Measurements from ENCODE around the gene KBTBD2. TPM values are rescaled to one million over a fixed set of nuclear protein-coding genes. Genes with fewer than 3 reads are reported as not detected.

Gene KBTBD2
- polyA plus RNA-seq, 2 of the 4 experiments (the other 2 are of a cell fraction): 24.2 to 43.0 TPM

GRCh38 chr7:32890793-32891042 is 842 bp downstream of the KBTBD2 start:
- Histone ChIP-seq H3K9me3 (no peaks in the 10 kb centered on the region), H3K4me3 (peak overlapping the region; percentile 80), H3K4me2 (peak overlapping the region; percentile 73), H3K27ac (peak overlapping the region; percentile 97 to 99), H3K4me1 (peaks cover 40% of the 10 kb centered on the region)
- POLR2A ChIA-PET: interaction anchor here (0.6 to 3.6 kb wide), 4 partner anchors 10 to 67 kb away, joined by 3 to 18 read pairs (median 5); partner anchors contain the start of gene FKBP9
- no peak for FAIRE-seq
- ATAC-seq: no peak
- CTCF ChIA-PET: interaction anchor here (0.8 to 1.5 kb wide), 4 partner anchors 16 to 182 kb away, joined by 3 to 4 read pairs (median 4); no protein-coding TSS in a partner anchor
- 1% methylated on average over 8 of the region's 8 CpGs for WGBS (ENCODE audit: missing lambda C conversion rate)
- DNase-seq (ENCODE audit: low read depth in 1 of 2, low spot score in 1 of 2): no peak
- TF ChIP-seq HOXB13 (CRISPR knock-in tag; IDR thresholded peaks at IDR 0.05; ENCODE audit: low read depth) (no peak), CTCF (IDR thresholded peaks at IDR 0.05) (no peak), REST (IDR thresholded peaks at IDR 0.05) (0 out of 2 replicates have a peak, but pooled peaks have one; percentile 18), ATOH8 (CRISPR knock-in tag; IDR thresholded peaks at IDR 0.05; ENCODE audit: low read depth) (no peak)

- ChIA-PET CTCF (interaction anchor here (0.8 to 1.5 kb wide), 6 partner anchors 13 to 183 kb away, joined by 3 to 4 read pairs (median 4); no protein-coding TSS in a partner anchor), POLR2A (interaction anchor here (0.6 to 3.6 kb wide), 2 partner anchors 9 to 67 kb away, joined by 6 to 18 read pairs; partner anchors contain the start of gene FKBP9)
- peak overlapping the region; percentile 80 for H3K4me3 ChIP-seq
- FAIRE-seq: no peak
- ATAC-seq: peak; percentile 18 to 35; a peak in 3 of 6 replicates
- H3K4me2 ChIP-seq: peak overlapping the region; percentile 73
- TF ChIP-seq ATOH8 (CRISPR knock-in tag; IDR thresholded peaks at IDR 0.05; ENCODE audit: low read depth) (no peak), CHD4 (IDR thresholded peaks at IDR 0.05; ENCODE audit: borderline replicate concordance) (no peak), USF2 (IDR thresholded peaks at IDR 0.05) (peak; percentile 87), BHLHE40 (IDR thresholded peaks at IDR 0.05; ENCODE audit: low read depth, low read length) (no peak), FOSB (CRISPR knock-in tag; IDR thresholded peaks at IDR 0.05) (0 out of 2 replicates have a peak, but pooled peaks have one; percentile 42), KDM5A (IDR thresholded peaks at IDR 0.05) (no peak)
- peaks cover 40% of the 10 kb centered on the region for H3K4me1 ChIP-seq
- DNase-seq (ENCODE audit: low read depth in 1 of 2, low spot score in 1 of 2): peak in 1 of 2 experiments; percentile 60
- 2% methylated on average over 16 of the region's 16 CpGs for WGBS (ENCODE audit: missing lambda C conversion rate)
- H3K9me3 ChIP-seq: no peaks in the 10 kb centered on the region
- H3K27ac ChIP-seq: peak overlapping the region; percentile 97 to 99
These were observed 1.4 kb downstream of the KBTBD2 start for GRCh38 chr7:32890010-32890792.

- ATAC-seq: no peak
- CTCF ChIA-PET: no interaction called here
- no peak for DNase-seq (ENCODE audit: low read depth in 1 of 2, low spot score in 1 of 2)
- POLR2A ChIA-PET: no interaction called here
- peaks cover 46% of the 10 kb centered on the region for H3K4me1 ChIP-seq
- WGBS (ENCODE audit: missing lambda C conversion rate): 89% methylated on average over 6 of the region's 6 CpGs
- H3K4me3 ChIP-seq: no peak overlapping the region
- peak overlapping the region; percentile 29 for H3K4me2 ChIP-seq
- no peaks in the 10 kb centered on the region for H3K9me3 ChIP-seq
- H3K27ac ChIP-seq: no peak overlapping the region
- FAIRE-seq: no peak
- TF ChIP-seq RNF2 (IDR thresholded peaks at IDR 0.05; ENCODE audit: borderline replicate concordance, low read depth) (no peak), HEYL (CRISPR knock-in tag; IDR thresholded peaks at IDR 0.05) (no peak), REST (IDR thresholded peaks at IDR 0.05) (no peak), HOXB5 (CRISPR knock-in tag; IDR thresholded peaks at IDR 0.05) (no peak), JUN (IDR thresholded peaks at IDR 0.05) (no peak), NPAS2 (CRISPR knock-in tag; IDR thresholded peaks at IDR 0.05; ENCODE audit: borderline replicate concordance) (no peak), EP300 (IDR thresholded peaks at IDR 0.05) (no peak), KDM1A (IDR thresholded peaks at IDR 0.05; ENCODE audit: low read depth) (no peak), RAD21 (conservative IDR thresholded peaks at IDR 0.05 in 1 of 2, IDR thresholded peaks at IDR 0.05 in 1 of 2) (no peak), HOXB13 (CRISPR knock-in tag; IDR thresholded peaks at IDR 0.05; ENCODE audit: low read depth) (no peak), RCOR1 (IDR thresholded peaks at IDR 0.05; ENCODE audit: low read depth, low read length) (no peak), FOSB (CRISPR knock-in tag; IDR thresholded peaks at IDR 0.05) (no peak)
These were observed 3.1 kb downstream of the KBTBD2 start for GRCh38 chr7:32888505-32888904.
